ENCODE data around the gene PCIF1. TPM values are rescaled to one million over a fixed set of nuclear protein-coding genes. Genes with fewer than 3 reads are reported as not detected.
A peak's percentile ranks its signal among the peaks of the same experiment; 100 is the strongest.

PCIF1 gene
- total and polyA plus RNA-seq, 9 of the 15 experiments (the other 6 are each of a cell fraction or from before 2014, with no cell fraction given): 5.8 to 29.4 (median 11.3) TPM

DNA sequence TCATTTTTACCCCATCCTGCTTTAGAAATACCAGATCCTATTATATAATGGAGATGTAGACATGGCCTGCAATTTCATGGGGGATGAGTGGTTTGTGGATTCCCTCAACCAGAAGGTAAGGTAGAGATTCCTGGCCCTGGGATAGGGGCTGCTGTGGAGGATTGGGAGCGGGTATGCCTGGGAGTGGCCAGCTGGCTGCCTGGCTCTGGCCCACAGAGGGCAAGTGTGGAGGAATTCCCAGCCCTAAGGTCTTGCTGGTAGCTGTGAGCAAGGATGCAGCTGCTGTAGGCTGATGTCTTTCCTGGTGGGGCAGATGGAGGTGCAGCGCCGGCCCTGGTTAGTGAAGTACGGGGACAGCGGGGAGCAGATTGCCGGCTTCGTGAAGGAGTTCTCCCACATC, 36.8 kb upstream of the PCIF1 start:
- H3K4me1 ChIP-seq (replicated peaks in 1 of 2; ENCODE audit: control insufficient read depth in 2 of 2, insufficient read depth in 2 of 2, low read length in 2 of 2): peaks cover 0 to 11% of the 10 kb centered on the region in 2 experiments; a peak in 2 of 5 replicates
- no peak for DNase-seq (ENCODE audit: extremely low read depth in 1 of 4, low spot score in 3 of 4)
- no peak overlapping the region for H3K4me3 ChIP-seq
- H2AFZ ChIP-seq (ENCODE audit: low read depth, low read length): no peak overlapping the region
- no peak for FAIRE-seq
- H3K27ac ChIP-seq (ENCODE audit: extremely low read depth, low read depth, low read length): no peak overlapping the region
- H3K9me3 ChIP-seq (replicated peaks; ENCODE audit: control insufficient read depth, insufficient read depth, low read depth, low read length): no peaks in the 10 kb centered on the region
- H4K20me1 ChIP-seq (replicated peaks; ENCODE audit: control insufficient read depth, insufficient read depth, low read length): no peaks in the 10 kb centered on the region
- H3K79me2 ChIP-seq (ENCODE audit: control insufficient read depth, insufficient read depth, low read length): no peaks in the 10 kb centered on the region
- H3K9ac ChIP-seq (ENCODE audit: insufficient read depth in 1 of 2, low read depth in 2 of 2, low read length in 2 of 2): peak overlapping the region in 1 of 2 experiments; percentile 38; a peak in 2 of 4 replicates
- no peak overlapping the region for H3K4me2 ChIP-seq (ENCODE audit: insufficient read depth, low read length)
- no peaks in the 10 kb centered on the region for H3K27me3 ChIP-seq (ENCODE audit: control insufficient read depth in 2 of 2, insufficient read depth in 2 of 2, low read length in 2 of 2)
- no peaks in the 10 kb centered on the region for H3K9me1 ChIP-seq (ENCODE audit: control insufficient read depth, insufficient read depth, low read length)
- ATAC-seq: no peak
- ChIA-PET POLR2A (interaction anchor here (0.6 to 1.8 kb wide), 3 partner anchors 10 to 604 kb away, joined by 4 to 6 read pairs (median 6); no protein-coding TSS in a partner anchor), CTCF (ENCODE audit: low intra/inter-chr PET ratio) (no interaction called here)
- TF ChIP-seq GABPB1 (CRISPR knock-in tag; IDR thresholded peaks at IDR 0.05) (no peak), RBFOX2 (IDR thresholded peaks at IDR 0.05; ENCODE audit: low read depth, low read length) (peak; percentile 30; the same call in 1 of the 2 replicates), SPI1 (IDR thresholded peaks at IDR 0.05; ENCODE audit: borderline replicate concordance, low read depth, low read length) (no peak), PHF21A (IDR thresholded peaks at IDR 0.05; ENCODE audit: borderline replicate concordance, low read depth) (no peak), BRF1 (IDR thresholded peaks at IDR 0.05; ENCODE audit: borderline replicate concordance, extremely low read depth, insufficient read length) (no peak), MAFK (IDR thresholded peaks at IDR 0.05; ENCODE audit: low read length) (no peak), POLR2G (IDR thresholded peaks at IDR 0.05; ENCODE audit: low read depth, low read length) (0 out of 2 replicates have a peak, but pooled peaks have one; percentile 24)
- TF ChIP-seq, protein P1, sequence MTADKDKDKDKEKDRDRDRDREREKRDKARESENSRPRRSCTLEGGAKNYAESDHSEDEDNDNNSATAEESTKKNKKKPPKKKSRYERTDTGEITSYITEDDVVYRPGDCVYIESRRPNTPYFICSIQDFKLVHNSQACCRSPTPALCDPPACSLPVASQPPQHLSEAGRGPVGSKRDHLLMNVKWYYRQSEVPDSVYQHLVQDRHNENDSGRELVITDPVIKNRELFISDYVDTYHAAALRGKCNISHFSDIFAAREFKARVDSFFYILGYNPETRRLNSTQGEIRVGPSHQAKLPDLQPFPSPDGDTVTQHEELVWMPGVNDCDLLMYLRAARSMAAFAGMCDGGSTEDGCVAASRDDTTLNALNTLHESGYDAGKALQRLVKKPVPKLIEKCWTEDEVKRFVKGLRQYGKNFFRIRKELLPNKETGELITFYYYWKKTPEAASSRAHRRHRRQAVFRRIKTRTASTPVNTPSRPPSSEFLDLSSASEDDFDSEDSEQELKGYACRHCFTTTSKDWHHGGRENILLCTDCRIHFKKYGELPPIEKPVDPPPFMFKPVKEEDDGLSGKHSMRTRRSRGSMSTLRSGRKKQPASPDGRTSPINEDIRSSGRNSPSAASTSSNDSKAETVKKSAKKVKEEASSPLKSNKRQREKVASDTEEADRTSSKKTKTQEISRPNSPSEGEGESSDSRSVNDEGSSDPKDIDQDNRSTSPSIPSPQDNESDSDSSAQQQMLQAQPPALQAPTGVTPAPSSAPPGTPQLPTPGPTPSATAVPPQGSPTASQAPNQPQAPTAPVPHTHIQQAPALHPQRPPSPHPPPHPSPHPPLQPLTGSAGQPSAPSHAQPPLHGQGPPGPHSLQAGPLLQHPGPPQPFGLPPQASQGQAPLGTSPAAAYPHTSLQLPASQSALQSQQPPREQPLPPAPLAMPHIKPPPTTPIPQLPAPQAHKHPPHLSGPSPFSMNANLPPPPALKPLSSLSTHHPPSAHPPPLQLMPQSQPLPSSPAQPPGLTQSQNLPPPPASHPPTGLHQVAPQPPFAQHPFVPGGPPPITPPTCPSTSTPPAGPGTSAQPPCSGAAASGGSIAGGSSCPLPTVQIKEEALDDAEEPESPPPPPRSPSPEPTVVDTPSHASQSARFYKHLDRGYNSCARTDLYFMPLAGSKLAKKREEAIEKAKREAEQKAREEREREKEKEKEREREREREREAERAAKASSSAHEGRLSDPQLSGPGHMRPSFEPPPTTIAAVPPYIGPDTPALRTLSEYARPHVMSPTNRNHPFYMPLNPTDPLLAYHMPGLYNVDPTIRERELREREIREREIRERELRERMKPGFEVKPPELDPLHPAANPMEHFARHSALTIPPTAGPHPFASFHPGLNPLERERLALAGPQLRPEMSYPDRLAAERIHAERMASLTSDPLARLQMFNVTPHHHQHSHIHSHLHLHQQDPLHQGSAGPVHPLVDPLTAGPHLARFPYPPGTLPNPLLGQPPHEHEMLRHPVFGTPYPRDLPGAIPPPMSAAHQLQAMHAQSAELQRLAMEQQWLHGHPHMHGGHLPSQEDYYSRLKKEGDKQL (CRISPR knock-in tag; IDR thresholded peaks at IDR 0.05; ENCODE audit: borderline replicate concordance): no peak
- TF ChIP-seq, protein P2, sequence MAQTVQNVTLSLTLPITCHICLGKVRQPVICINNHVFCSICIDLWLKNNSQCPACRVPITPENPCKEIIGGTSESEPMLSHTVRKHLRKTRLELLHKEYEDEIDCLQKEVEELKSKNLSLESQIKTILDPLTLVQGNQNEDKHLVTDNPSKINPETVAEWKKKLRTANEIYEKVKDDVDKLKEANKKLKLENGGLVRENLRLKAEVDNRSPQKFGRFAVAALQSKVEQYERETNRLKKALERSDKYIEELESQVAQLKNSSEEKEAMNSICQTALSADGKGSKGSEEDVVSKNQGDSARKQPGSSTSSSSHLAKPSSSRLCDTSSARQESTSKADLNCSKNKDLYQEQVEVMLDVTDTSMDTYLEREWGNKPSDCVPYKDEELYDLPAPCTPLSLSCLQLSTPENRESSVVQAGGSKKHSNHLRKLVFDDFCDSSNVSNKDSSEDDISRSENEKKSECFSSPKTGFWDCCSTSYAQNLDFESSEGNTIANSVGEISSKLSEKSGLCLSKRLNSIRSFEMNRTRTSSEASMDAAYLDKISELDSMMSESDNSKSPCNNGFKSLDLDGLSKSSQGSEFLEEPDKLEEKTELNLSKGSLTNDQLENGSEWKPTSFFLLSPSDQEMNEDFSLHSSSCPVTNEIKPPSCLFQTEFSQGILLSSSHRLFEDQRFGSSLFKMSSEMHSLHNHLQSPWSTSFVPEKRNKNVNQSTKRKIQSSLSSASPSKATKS (CRISPR knock-in tag; IDR thresholded peaks at IDR 0.05): no peak
- WGBS (ENCODE audit: insufficient coverage, low coverage, missing lambda C conversion rate): 94% methylated on average over 7 of the region's 7 CpGs
- H3K36me3 ChIP-seq (ENCODE audit: control insufficient read depth, insufficient read depth, low read length): peaks cover 55% of the 10 kb centered on the region; the same call in 2 of the 3 replicates
- no TSS peak for BruUV-seq (replicated peaks)
- in situ Hi-C loops (cut with MboI) (no loop called here), intact Hi-C loops (cut with micrococcal nuclease) (no loop called here)

All from K562 (cell line).